ENCODE measurements around the gene SERPINA3. TPM values are rescaled to one million over a fixed set of nuclear protein-coding genes. Genes with fewer than 3 reads are reported as not detected.

SERPINA3 gene
- total and polyA plus RNA-seq, 2 donors (not counting 1 experiment from before 2014, with no cell fraction given) = not detected

- Mint-ChIP-seq H3K27me3 (peaks cover 7% of the 10 kb centered on the region), H3K27ac (no peak overlapping the region), H3K4me1 (no peaks in the 10 kb centered on the region), H3K4me3 (no peak overlapping the region), H3K9me3 (ENCODE audit: insufficient read depth) (peaks cover 5% of the 10 kb centered on the region)
- Histone ChIP-seq H3K9ac (ENCODE audit: low read length) (no peak overlapping the region), H4K20me1 (ENCODE audit: control insufficient read depth, insufficient read depth, low read length, poor library complexity, severe bottlenecking) (no peaks in the 10 kb centered on the region), H3K4me2 (replicated peaks; ENCODE audit: low read depth, low read length, poor library complexity, severe bottlenecking) (no peak overlapping the region), H3K9me3 (ENCODE audit: control extremely low read depth in 1 of 3, control insufficient read depth in 2 of 3, insufficient read depth in 1 of 3, low read length in 2 of 3) (peaks cover 0 to 20% (median 12%) of the 10 kb centered on the region in 3 donors), H3K36me3 (replicated peaks in 1 of 2; ENCODE audit: control extremely low read depth in 1 of 2, control insufficient read depth in 1 of 2, extremely low read depth in 1 of 2, insufficient read depth in 2 of 2, low read length in 1 of 2) (no peaks in the 10 kb centered on the region), H3K4me3 (ENCODE audit: control extremely low read depth in 1 of 5, extremely low read depth in 1 of 5, insufficient read depth in 1 of 5, low read depth in 2 of 5, low read length in 4 of 5) (no peak overlapping the region), H3K27ac (ENCODE audit: low read length in 2 of 2) (no peak overlapping the region), H3K4me1 (ENCODE audit: control insufficient read depth in 2 of 2, insufficient read depth in 2 of 2, low read length in 2 of 2) (no peaks in the 10 kb centered on the region), H3K27me3 (replicated peaks in 1 of 4; ENCODE audit: control extremely low read depth in 1 of 4, control insufficient read depth in 3 of 4, insufficient read depth in 4 of 4, low read length in 3 of 4) (no peaks in the 10 kb centered on the region), H3K79me2 (ENCODE audit: control insufficient read depth, insufficient read depth, low read length) (no peaks in the 10 kb centered on the region), H2AFZ (ENCODE audit: insufficient read depth, low read depth, low read length, poor library complexity, severe bottlenecking) (no peak overlapping the region)
- ATAC-seq (ENCODE audit: low read depth) (no peak), DNase-seq (no peak)
- ChIA-PET CTCF (no interaction called here), POLR2A (no interaction called here)
- 83% methylated on average over 3 of the region's 6 CpGs for whole genome bisulfite sequencing (ENCODE audit: insufficient coverage)
- intact Hi-C loops (cut with micrococcal nuclease) = no loop called here
- TF ChIP-seq EZH2 (IDR thresholded peaks at IDR 0.05; ENCODE audit: borderline replicate concordance, insufficient read depth, low read depth, low read length, poor library complexity, severe bottlenecking) (no peak), CTCF (IDR thresholded peaks at IDR 0.05) (no peak)
These were observed 10.6 kb downstream of the SERPINA3 start for GRCh38 chr14:94622653-94623421.

- no peaks in the 10 kb centered on the region for H3K79me2 ChIP-seq (ENCODE audit: control insufficient read depth, insufficient read depth, low read length)
- H3K27me3 Mint-ChIP-seq = peaks cover 7% of the 10 kb centered on the region
- H3K4me3 ChIP-seq (ENCODE audit: control extremely low read depth in 1 of 5, extremely low read depth in 1 of 5, insufficient read depth in 1 of 5, low read depth in 2 of 5, low read length in 4 of 5) = no peak overlapping the region
- ATAC-seq (ENCODE audit: low read depth) = no peak
- TF ChIP-seq CTCF (IDR thresholded peaks at IDR 0.05) (no peak), EZH2 (IDR thresholded peaks at IDR 0.05; ENCODE audit: borderline replicate concordance, insufficient read depth, low read depth, low read length, poor library complexity, severe bottlenecking) (no peak)
- H3K27ac Mint-ChIP-seq = no peak overlapping the region
- no peaks in the 10 kb centered on the region for H3K36me3 ChIP-seq (replicated peaks in 1 of 2; ENCODE audit: control extremely low read depth in 1 of 2, control insufficient read depth in 1 of 2, extremely low read depth in 1 of 2, insufficient read depth in 2 of 2, low read length in 1 of 2)
- H3K9ac ChIP-seq (ENCODE audit: low read length) = no peak overlapping the region
- no peak overlapping the region for H2AFZ ChIP-seq (ENCODE audit: insufficient read depth, low read depth, low read length, poor library complexity, severe bottlenecking)
- no peak overlapping the region for H3K4me3 Mint-ChIP-seq
- 80% methylated on average over 1 of the region's 4 CpGs for WGBS (ENCODE audit: insufficient coverage)
- H3K4me2 ChIP-seq (replicated peaks; ENCODE audit: low read depth, low read length, poor library complexity, severe bottlenecking) = no peak overlapping the region
- ChIA-PET CTCF (no interaction called here), POLR2A (no interaction called here)
- intact Hi-C loops (cut with micrococcal nuclease) = no loop called here
- no peaks in the 10 kb centered on the region for H3K27me3 ChIP-seq (replicated peaks in 1 of 4; ENCODE audit: control extremely low read depth in 1 of 4, control insufficient read depth in 3 of 4, insufficient read depth in 4 of 4, low read length in 3 of 4)
- no peaks in the 10 kb centered on the region for H4K20me1 ChIP-seq (ENCODE audit: control insufficient read depth, insufficient read depth, low read length, poor library complexity, severe bottlenecking)
- H3K4me1 ChIP-seq (ENCODE audit: control insufficient read depth in 2 of 2, insufficient read depth in 2 of 2, low read length in 2 of 2) = no peaks in the 10 kb centered on the region
- DNase-seq = no peak
- H3K9me3 ChIP-seq (ENCODE audit: control extremely low read depth in 1 of 3, control insufficient read depth in 2 of 3, insufficient read depth in 1 of 3, low read length in 2 of 3) = peaks cover 0 to 25% (median 7%) of the 10 kb centered on the region in 3 donors
- no peak overlapping the region for H3K27ac ChIP-seq (ENCODE audit: low read length in 2 of 2)
- no peaks in the 10 kb centered on the region for H3K4me1 Mint-ChIP-seq
- peaks cover 4% of the 10 kb centered on the region for H3K9me3 Mint-ChIP-seq (ENCODE audit: insufficient read depth)
These were observed 11.2 kb downstream of the SERPINA3 start for GRCh38 chr14:94623422-94623809.
